ENCODE measurements around the gene RBMS2.

DNA sequence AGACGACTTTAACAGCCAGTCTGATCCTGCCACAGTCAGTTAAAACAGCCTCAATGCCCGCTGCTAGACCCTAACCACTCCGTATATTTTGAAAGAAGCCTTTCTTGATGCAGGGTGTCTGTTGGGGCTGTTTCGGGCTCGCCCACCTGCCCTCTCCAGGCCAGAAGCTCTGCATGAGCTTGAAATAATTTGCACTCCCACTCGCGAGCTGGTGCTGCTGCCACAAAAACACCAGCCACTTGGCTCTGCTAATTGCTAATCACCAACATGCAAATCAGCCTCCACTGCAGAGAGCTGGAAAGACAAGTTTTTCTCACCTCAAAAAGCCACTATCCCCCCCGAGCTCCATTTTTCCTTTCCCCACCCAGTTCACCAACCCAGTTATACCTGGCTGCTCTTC is 93.0 kb downstream of the RBMS2 start:
- TF ChIP-seq, protein P1, sequence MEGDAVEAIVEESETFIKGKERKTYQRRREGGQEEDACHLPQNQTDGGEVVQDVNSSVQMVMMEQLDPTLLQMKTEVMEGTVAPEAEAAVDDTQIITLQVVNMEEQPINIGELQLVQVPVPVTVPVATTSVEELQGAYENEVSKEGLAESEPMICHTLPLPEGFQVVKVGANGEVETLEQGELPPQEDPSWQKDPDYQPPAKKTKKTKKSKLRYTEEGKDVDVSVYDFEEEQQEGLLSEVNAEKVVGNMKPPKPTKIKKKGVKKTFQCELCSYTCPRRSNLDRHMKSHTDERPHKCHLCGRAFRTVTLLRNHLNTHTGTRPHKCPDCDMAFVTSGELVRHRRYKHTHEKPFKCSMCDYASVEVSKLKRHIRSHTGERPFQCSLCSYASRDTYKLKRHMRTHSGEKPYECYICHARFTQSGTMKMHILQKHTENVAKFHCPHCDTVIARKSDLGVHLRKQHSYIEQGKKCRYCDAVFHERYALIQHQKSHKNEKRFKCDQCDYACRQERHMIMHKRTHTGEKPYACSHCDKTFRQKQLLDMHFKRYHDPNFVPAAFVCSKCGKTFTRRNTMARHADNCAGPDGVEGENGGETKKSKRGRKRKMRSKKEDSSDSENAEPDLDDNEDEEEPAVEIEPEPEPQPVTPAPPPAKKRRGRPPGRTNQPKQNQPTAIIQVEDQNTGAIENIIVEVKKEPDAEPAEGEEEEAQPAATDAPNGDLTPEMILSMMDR (IDR thresholded peaks at IDR 0.05), result no peak
- no peak for TF ChIP-seq ZFX (IDR thresholded peaks at IDR 0.05; ENCODE audit: borderline replicate concordance)
